ENCODE measurements around the gene SLC7A8.

The SLC7A8 gene

GRCh38 chr14:23137813-23138535, 45.5 kb downstream of the SLC7A8 start:
- Histone ChIP-seq H3K27ac (no peak overlapping the region), H3K4me3 (no peak overlapping the region), H3K4me1 (peaks cover 0 to 15% (median 14%) of the 10 kb centered on the region in 4 donors), H3K36me3 (peaks cover 52 to 77% (median 67%) of the 10 kb centered on the region in 3 donors), H3K27me3 (no peaks in the 10 kb centered on the region), H3K9me3 (no peaks in the 10 kb centered on the region)
- no peak for DNase-seq
- intact Hi-C loops (cut with DNase I; ENCODE audit: low total_unique reads): no loop called here
- TF ChIP-seq CTCF (IDR thresholded peaks at IDR 0.05): no peak

- intact Hi-C loops (cut with DNase I; ENCODE audit: low total_unique reads): no loop called here
- Histone ChIP-seq H3K4me1 (peaks cover 0 to 9% (median 7%) of the 10 kb centered on the region in 4 donors), H3K4me3 (no peak overlapping the region), H3K27me3 (no peaks in the 10 kb centered on the region), H3K9me3 (no peaks in the 10 kb centered on the region), H3K36me3 (peaks cover 59 to 77% (median 74%) of the 10 kb centered on the region in 3 donors), H3K27ac (no peak overlapping the region)
- DNase-seq: no peak
- no peak for TF ChIP-seq CTCF (IDR thresholded peaks at IDR 0.05)
These were observed 46.2 kb downstream of the SLC7A8 start for GRCh38 chr14:23137192-23137812.

DNA sequence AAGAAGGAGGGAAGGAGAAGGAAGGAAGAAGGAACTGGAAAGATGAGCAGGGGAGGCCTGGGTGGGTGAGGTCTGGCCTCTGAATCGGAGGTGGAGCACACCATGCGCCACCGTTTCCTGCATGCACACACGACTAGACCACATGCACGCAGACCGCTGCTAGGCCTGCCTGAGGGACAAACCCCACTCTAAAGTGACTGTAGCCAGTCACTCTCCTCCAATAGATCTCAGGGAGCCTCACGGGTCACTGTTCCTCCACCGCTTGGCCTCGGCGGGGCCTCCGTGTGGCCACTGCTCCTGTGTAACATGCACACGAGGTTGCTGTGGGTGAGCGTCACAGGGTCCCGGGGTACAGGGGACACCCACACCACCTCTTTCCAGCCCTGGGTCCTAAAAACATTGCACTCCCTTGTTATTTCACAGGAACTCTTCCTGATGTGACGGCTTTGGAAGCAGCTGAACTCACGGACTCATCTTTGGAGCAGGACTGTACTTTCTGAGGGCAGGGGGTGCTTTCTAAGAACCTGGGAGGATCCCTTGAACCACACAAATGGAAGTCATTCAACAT, 46.8 kb downstream of the SLC7A8 start:
- Histone ChIP-seq H3K27me3 (no peaks in the 10 kb centered on the region), H3K9me3 (no peaks in the 10 kb centered on the region), H3K4me1 (peaks cover 0 to 2% (median 2%) of the 10 kb centered on the region in 4 donors), H3K36me3 (peaks cover 66 to 82% (median 80%) of the 10 kb centered on the region in 3 donors), H3K27ac (no peak overlapping the region), H3K4me3 (no peak overlapping the region)
- intact Hi-C loops (cut with DNase I; ENCODE audit: low total_unique reads): no loop called here
- no peak for TF ChIP-seq CTCF (IDR thresholded peaks at IDR 0.05)
- DNase-seq: no peak

DNA sequence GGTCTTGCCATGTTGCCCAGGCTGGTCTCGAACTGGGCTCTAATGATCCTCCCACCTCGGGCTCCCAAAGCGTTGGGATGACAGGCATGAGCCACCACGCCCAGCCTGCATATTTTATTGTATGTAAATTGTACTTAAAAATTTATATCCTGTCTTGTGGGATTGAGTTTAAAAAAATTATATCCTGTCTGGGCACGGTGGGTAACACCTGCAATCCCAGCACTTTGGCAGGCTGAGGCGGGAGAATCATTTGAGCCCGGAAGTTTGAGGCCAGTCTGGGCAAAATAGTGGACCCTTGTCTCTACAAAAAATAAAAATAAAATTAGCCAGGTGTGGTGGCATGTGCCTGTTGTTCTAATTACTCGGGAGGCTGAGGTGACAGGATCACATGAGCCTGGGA, 50.5 kb downstream of the SLC7A8 start:
- H3K9me3 ChIP-seq: no peaks in the 10 kb centered on the region
- no peak for TF ChIP-seq CTCF (IDR thresholded peaks at IDR 0.05)
- H3K27ac ChIP-seq: no peak overlapping the region
- no peaks in the 10 kb centered on the region for H3K27me3 ChIP-seq
- H3K36me3 ChIP-seq: peaks cover 74 to 88% (median 83%) of the 10 kb centered on the region in 3 donors
- DNase-seq: no peak
- no peak overlapping the region for H3K4me3 ChIP-seq
- peaks cover 0 to 6% (median 0%) of the 10 kb centered on the region in 4 donors for H3K4me1 ChIP-seq
- intact Hi-C loops (cut with DNase I; ENCODE audit: low total_unique reads): no loop called here

DNA sequence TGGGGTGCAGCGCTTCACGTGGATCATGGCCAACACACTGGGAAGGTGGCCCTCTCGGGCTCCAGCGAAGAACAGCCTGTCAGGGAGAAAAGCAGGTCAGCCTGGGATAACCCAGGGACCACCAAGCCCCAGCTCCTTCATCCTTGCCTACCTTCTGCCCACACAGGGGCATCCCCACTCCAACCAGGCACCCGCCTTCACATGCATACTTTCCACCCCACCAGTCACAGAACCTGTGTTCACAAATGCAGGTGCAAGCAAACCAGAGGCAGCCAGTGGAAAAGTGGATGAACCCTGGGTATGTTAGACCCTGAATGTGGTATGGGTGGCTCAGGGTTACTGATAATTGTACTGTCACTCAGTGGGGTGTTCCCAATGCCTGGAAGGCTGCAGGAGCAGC, 52.0 kb downstream of the SLC7A8 start:
- peaks cover 73 to 88% (median 83%) of the 10 kb centered on the region in 3 donors for H3K36me3 ChIP-seq
- intact Hi-C loops (cut with DNase I; ENCODE audit: low total_unique reads): no loop called here
- no peaks in the 10 kb centered on the region for H3K27me3 ChIP-seq
- TF ChIP-seq CTCF (IDR thresholded peaks at IDR 0.05): no peak
- peaks cover 0 to 6% (median 3%) of the 10 kb centered on the region in 4 donors for H3K4me1 ChIP-seq
- no peak for DNase-seq
- no peaks in the 10 kb centered on the region for H3K9me3 ChIP-seq
- H3K4me3 ChIP-seq: no peak overlapping the region
- no peak overlapping the region for H3K27ac ChIP-seq

Data from tibial artery (tissue), 4 donors.